ENCODE results near the gene TMEM179. TPM values are rescaled to one million over a fixed set of nuclear protein-coding genes. Genes with fewer than 3 reads are reported as not detected.

TMEM179 gene
- total RNA-seq, 4 donors from 2014 or later = not detected

- H3K27me3 ChIP-seq = peaks cover 0 to 9% (median 5%) of the 10 kb centered on the region in 3 donors
- no peak for DNase-seq
- no peaks in the 10 kb centered on the region for H3K4me1 ChIP-seq
- H3K27ac ChIP-seq = no peak overlapping the region
- no peak for ATAC-seq
- intact Hi-C loops (cut with DNase I; ENCODE audit: low total_unique reads) (loop anchor here (5.0 kb wide), 1 partner anchor 484 kb away; no protein-coding TSS in a partner anchor), in situ Hi-C loops (cut with MboI; ENCODE audit: low sequenced_read_pairs in 4 of 4) (loop anchor here in 3 of 4 donors (25.0 kb wide), 1 partner anchor 424 kb away; the partner anchor contains the start of gene KIF26A (in 3 of the 3))
- no peaks in the 10 kb centered on the region for H3K9me3 ChIP-seq
- no peaks in the 10 kb centered on the region for H3K36me3 ChIP-seq
- H3K4me3 ChIP-seq = no peak overlapping the region
- TF ChIP-seq CTCF (IDR thresholded peaks at IDR 0.05 in 4 of 5, conservative IDR thresholded peaks at IDR 0.05 in 1 of 5) (no peak), POLR2A (IDR thresholded peaks at IDR 0.05) (no peak)
These were observed 43.4 kb downstream of the TMEM179 start for GRCh38 chr14:104561124-104561557.

- no peaks in the 10 kb centered on the region for H3K4me1 ChIP-seq
- DNase-seq (no peak), ATAC-seq (no peak)
- no peak overlapping the region for H3K4me3 ChIP-seq
- no peaks in the 10 kb centered on the region for H3K36me3 ChIP-seq
- TF ChIP-seq CTCF (IDR thresholded peaks at IDR 0.05 in 4 of 5, conservative IDR thresholded peaks at IDR 0.05 in 1 of 5) (no peak), POLR2A (IDR thresholded peaks at IDR 0.05) (no peak)
- no peak overlapping the region for H3K27ac ChIP-seq
- H3K9me3 ChIP-seq = no peaks in the 10 kb centered on the region
- intact Hi-C loops (cut with DNase I; ENCODE audit: low total_unique reads) = loop anchor here (5.0 kb wide), 1 partner anchor 483 kb away; no protein-coding TSS in a partner anchor
- peaks cover 0 to 7% (median 5%) of the 10 kb centered on the region in 3 donors for H3K27me3 ChIP-seq
- in situ Hi-C loops (cut with MboI; ENCODE audit: low sequenced_read_pairs in 4 of 4) = loop anchor here in 3 of 4 donors (25.0 kb wide), 1 partner anchor 423 kb away; the partner anchor contains the start of gene KIF26A (in 3 of the 3)
These were observed 44.0 kb downstream of the TMEM179 start for GRCh38 chr14:104560586-104560945.

GRCh38 chr14:104559804-104560585 lies 44.6 kb downstream of the TMEM179 start:
- Histone ChIP-seq H3K27me3 (peaks cover 0 to 5% (median 1%) of the 10 kb centered on the region in 3 donors), H3K4me3 (no peak overlapping the region), H3K9me3 (no peaks in the 10 kb centered on the region), H3K4me1 (no peaks in the 10 kb centered on the region), H3K27ac (no peak overlapping the region), H3K36me3 (no peaks in the 10 kb centered on the region)
- in situ Hi-C loops (cut with MboI; ENCODE audit: low sequenced_read_pairs in 4 of 4) (loop anchor here in 3 of 4 donors (25.0 kb wide), 1 partner anchor 423 kb away; the partner anchor contains the start of gene KIF26A (in 3 of the 3)), intact Hi-C loops (cut with DNase I; ENCODE audit: low total_unique reads) (loop anchor here (5.0 kb wide), 1 partner anchor 483 kb away; no protein-coding TSS in a partner anchor)
- DNase-seq (no peak), ATAC-seq (no peak)
- TF ChIP-seq CTCF (IDR thresholded peaks at IDR 0.05 in 4 of 5, conservative IDR thresholded peaks at IDR 0.05 in 1 of 5) (no peak), POLR2A (IDR thresholded peaks at IDR 0.05) (no peak)

- H3K27me3 ChIP-seq = no peaks in the 10 kb centered on the region
- TF ChIP-seq POLR2A (IDR thresholded peaks at IDR 0.05) = no peak
- no peak for TF ChIP-seq CTCF (IDR thresholded peaks at IDR 0.05 in 4 of 5, conservative IDR thresholded peaks at IDR 0.05 in 1 of 5)
- no peak for DNase-seq
- in situ Hi-C loops (cut with MboI; ENCODE audit: low sequenced_read_pairs in 4 of 4) (loop anchor here in 3 of 4 donors (25.0 kb wide), 1 partner anchor 422 kb away; the partner anchor contains the start of gene KIF26A (in 3 of the 3)), intact Hi-C loops (cut with DNase I; ENCODE audit: low total_unique reads) (no loop called here)
- H3K4me3 ChIP-seq = no peak overlapping the region
- ATAC-seq = no peak
- no peak overlapping the region for H3K27ac ChIP-seq
- H3K4me1 ChIP-seq = no peaks in the 10 kb centered on the region
- no peaks in the 10 kb centered on the region for H3K9me3 ChIP-seq
- no peaks in the 10 kb centered on the region for H3K36me3 ChIP-seq
These were observed 45.4 kb downstream of the TMEM179 start for GRCh38 chr14:104559028-104559803.
